ENCODE measurements around the gene QRICH2.
A peak's percentile ranks its signal among the peaks of the same experiment; 100 is the strongest.
"Not testable (repeated sequence)": the region's sequence is repeated elsewhere in the genome, so short reads cannot be mapped to it uniquely, and the experiment has no call there.

The QRICH2 gene

DNA sequence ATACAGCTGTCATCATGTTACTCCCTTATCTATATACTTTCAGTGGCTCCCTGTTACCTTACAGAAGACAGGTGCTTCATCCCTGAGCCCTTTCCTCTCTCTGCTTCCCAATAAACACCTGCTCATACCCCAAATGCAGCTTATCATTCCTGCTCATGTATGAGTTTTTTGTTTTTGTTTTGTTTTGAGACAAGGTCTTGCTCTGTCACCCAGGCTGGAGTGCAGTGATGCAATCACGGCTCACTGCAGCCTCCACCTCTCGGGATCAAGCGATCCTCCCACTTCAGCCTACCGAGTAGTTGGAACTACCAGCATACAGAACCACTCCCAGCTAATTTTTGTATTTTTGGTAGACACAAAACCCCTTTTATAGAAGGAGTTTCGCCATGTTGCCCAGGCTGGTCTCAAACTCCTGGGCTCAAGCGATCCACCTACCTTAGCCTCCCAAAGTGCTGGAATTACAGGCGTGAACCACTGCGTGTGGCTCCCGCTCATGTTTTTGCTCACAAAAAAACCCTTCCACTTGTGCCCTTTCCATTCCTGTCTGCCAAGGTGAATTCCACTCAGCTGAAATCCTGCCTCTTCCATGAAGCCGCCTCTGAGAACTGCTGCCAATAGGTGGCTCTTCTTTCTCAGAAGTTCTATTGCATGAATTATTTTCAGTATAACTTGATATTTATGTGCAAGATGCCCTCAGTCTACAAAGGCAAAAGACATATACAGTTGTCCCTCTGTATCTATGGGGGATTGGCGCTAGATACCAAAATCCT is 59.9 kb downstream of the QRICH2 start:
- TF ChIP-seq CTCF (IDR thresholded peaks at IDR 0.05) = no peak
- Mint-ChIP-seq H3K9me3 (no peaks in the 10 kb centered on the region), H3K4me1 (peaks cover 64% of the 10 kb centered on the region), H3K27me3 (ENCODE audit: low read depth, poor library complexity) (peaks cover 23% of the 10 kb centered on the region), H3K27ac (peak overlapping the region; percentile 27), H3K36me3 (ENCODE audit: low read depth) (no peaks in the 10 kb centered on the region), H3K4me3 (peak overlapping the region; percentile 31)
- no peak for DNase-seq

GRCh38 chr17:76247304-76247703 is 60.8 kb downstream of the QRICH2 start:
- Mint-ChIP-seq H3K27me3 (ENCODE audit: low read depth, poor library complexity) (peaks cover 30% of the 10 kb centered on the region), H3K36me3 (ENCODE audit: low read depth) (no peaks in the 10 kb centered on the region), H3K9me3 (no peaks in the 10 kb centered on the region), H3K27ac (no peak overlapping the region), H3K4me1 (peaks cover 64% of the 10 kb centered on the region), H3K4me3 (no peak overlapping the region)
- DNase-seq = no peak
- TF ChIP-seq CTCF (IDR thresholded peaks at IDR 0.05) = no peak

DNA sequence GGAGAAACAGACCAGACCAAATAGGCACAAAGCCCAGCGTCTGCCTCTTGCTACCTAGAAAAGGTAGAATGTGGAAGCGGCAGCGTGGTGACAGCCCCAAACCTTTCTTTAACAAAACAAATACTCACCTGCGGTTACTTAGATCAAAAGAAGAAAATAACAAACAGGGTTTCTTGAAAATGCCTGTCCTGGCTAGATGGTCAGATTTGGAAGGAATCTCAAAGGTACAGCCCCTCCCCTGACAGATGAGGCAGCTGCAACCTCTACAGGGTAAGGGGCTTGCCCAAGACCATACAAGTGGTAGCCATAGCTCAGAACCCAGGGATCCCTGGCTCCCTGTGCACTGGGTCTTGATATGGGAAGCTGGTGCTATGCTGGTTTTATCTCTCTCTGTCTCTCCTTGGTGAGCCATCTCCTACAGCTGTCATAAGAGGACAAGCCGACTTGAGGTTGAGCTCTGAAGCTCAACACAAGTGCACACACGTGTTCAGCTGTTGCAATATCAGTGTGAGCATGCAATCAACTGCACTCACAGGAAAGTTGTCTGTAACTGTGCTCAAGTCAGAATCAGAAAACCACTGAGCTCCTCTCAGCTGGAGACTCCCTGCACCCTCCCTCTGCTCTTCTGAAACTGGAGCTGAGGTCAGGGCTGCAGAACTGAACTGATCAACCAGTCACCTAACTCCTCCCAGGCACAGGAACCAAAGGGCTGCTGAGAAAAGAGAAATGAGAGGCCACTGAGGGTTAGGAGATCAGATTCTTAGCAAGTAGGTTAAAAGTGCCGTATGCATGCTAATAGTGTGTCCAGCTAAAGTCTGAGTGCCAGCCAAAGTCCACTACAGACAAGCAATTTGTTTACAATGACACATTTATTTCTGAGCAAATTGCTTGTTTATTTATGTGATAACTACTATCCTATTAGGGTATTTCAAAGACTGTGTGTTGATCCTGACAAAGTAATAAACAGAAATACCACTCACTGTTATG is 61.7 kb downstream of the QRICH2 start:
- Mint-ChIP-seq H3K4me3 (peak overlapping the region; percentile 65), H3K27me3 (ENCODE audit: low read depth, poor library complexity) (peaks cover 37% of the 10 kb centered on the region), H3K36me3 (ENCODE audit: low read depth) (no peaks in the 10 kb centered on the region), H3K27ac (peak overlapping the region; percentile 93), H3K9me3 (no peaks in the 10 kb centered on the region), H3K4me1 (peaks cover 64% of the 10 kb centered on the region)
- peak; percentile 38 for DNase-seq
- no peak for TF ChIP-seq CTCF (IDR thresholded peaks at IDR 0.05)

DNA sequence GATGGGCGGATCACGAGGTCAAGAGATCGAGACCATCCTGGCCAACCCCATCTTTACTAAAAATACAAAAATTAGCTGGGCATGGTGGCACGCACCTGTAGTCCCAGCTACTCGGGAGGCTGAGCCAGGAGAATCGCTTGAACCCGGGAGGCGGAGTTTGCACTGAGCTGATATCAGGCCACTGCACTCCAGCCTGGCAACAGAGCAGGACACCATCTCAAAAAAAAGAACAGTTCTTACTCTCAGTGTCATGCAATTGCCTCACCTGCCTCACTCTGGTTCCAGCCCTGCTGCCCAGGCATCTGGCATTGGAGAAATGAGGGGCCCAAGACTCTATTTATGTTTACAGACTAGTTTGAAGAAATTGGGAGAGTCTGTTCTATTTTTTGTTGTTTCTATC is 63.4 kb downstream of the QRICH2 start:
- H3K4me3 Mint-ChIP-seq; H3K27ac Mint-ChIP-seq; H3K36me3 Mint-ChIP-seq (ENCODE audit: low read depth); DNase-seq; H3K9me3 Mint-ChIP-seq: not testable (repeated sequence)
- Mint-ChIP-seq H3K27me3 (ENCODE audit: low read depth, poor library complexity) (peaks cover 43% of the 10 kb centered on the region), H3K4me1 (peaks cover 66% of the 10 kb centered on the region)

DNA sequence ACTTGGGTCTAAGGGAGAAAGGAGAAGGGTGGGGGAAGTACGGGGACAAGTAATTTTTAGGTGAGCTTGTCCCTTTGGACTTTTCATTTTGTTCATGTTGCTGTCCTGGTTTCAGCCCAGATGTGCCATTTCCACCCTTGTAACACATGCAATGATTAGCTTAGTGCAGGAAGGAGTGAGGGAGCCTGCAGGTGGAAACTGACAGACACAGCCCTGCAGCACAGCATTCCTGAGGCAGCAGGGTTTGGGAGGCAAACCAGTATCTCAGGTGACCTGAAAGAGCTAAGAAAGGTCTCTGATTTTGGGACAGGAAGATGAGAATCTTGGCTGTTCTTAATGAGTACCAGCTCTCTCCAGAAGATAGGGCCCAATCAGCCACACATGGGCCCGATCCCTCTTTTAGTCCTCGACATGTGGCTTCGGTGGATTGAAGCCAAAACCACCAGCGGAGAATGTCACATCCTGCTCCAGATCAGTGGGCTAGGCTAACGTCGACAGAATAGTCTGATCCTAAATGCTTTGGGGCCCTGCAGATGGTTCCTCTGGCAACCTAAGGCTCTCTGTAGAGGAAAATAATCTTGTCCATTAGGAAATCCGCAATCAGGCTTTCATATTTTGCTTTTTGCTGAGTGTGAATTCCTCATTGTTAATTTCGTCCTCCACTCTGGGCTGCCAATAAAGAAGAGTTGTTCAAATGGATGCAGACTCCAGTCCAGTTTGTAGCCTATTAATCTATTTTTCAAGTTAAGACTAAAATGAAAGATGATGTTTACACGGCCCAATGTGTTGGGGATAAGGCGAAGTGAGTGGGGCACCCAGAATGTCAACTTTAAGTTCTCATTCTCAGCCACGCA is 64.0 kb downstream of the QRICH2 start:
- no peak for TF ChIP-seq CTCF (IDR thresholded peaks at IDR 0.05)
- Mint-ChIP-seq H3K36me3 (ENCODE audit: low read depth) (no peaks in the 10 kb centered on the region), H3K4me3 (peak overlapping the region; percentile 8), H3K27ac (no peak overlapping the region), H3K9me3 (no peaks in the 10 kb centered on the region), H3K4me1 (peaks cover 70% of the 10 kb centered on the region), H3K27me3 (ENCODE audit: low read depth, poor library complexity) (peaks cover 50% of the 10 kb centered on the region)
- no peak for DNase-seq
